Activated T-helper 17 cell treated with anti-CD3 and anti-CD28 coated beads, Interleukin-2, amount 50 U/mL, for 72 hours (primary cell): Measurements from ENCODE around the gene CTPS2. TPM values are rescaled to one million over a fixed set of nuclear protein-coding genes. Genes with fewer than 3 reads are reported as not detected.

Experiments
- ATAC-seq: fragments of 150-1000 bp; cut with Tn5 transposase; replicated peaks from 2 replicates; pipeline ENCODE4 v1.10.0; 2021; ENCODE audit warnings: mild to moderate bottlenecking, moderate library complexity
- H3K27ac Mint-ChIP-seq: one replicate; pipeline ENCODE4 v1.8.0; 2022; ENCODE audit warnings: mixed read lengths
- H3K27me3 Mint-ChIP-seq: one replicate; pipeline ENCODE4 v1.8.0; 2022; ENCODE audit warnings: mixed read lengths
- H3K36me3 Mint-ChIP-seq: one replicate; pipeline ENCODE4 v1.8.0; 2022; ENCODE audit warnings: low read depth, mild to moderate bottlenecking, mixed read lengths
- H3K4me1 Mint-ChIP-seq: one replicate; pipeline ENCODE4 v1.8.0; 2022; ENCODE audit warnings: mixed read lengths
- H3K4me3 Mint-ChIP-seq: one replicate; pipeline ENCODE4 v1.8.0; 2022; ENCODE audit warnings: mild to moderate bottlenecking, mixed read lengths
- H3K9me3 Mint-ChIP-seq: one replicate; pipeline ENCODE4 v1.8.0; 2022; ENCODE audit warnings: mixed read lengths
- total RNA-seq, 2 donors: library from RNA; stranded (reverse); gene quantifications; one replicate each; pipeline ENCODE4 v1.2.3, GENCODE V29; 2022

The CTPS2 gene
- total RNA-seq, 2 donors from 2014 or later: 2.0 to 3.3 TPM

- no peak overlapping the region for H3K4me3 Mint-ChIP-seq
- no peak overlapping the region for H3K27ac Mint-ChIP-seq
- H3K27me3 Mint-ChIP-seq: no peaks in the 10 kb centered on the region
- H3K36me3 Mint-ChIP-seq: no peaks in the 10 kb centered on the region
- ATAC-seq: no peak
- H3K9me3 Mint-ChIP-seq: no peaks in the 10 kb centered on the region
- peaks cover 5% of the 10 kb centered on the region for H3K4me1 Mint-ChIP-seq
These were observed 154.0 kb downstream of the CTPS2 start for GRCh38 chrX:16558489-16558888.

DNA sequence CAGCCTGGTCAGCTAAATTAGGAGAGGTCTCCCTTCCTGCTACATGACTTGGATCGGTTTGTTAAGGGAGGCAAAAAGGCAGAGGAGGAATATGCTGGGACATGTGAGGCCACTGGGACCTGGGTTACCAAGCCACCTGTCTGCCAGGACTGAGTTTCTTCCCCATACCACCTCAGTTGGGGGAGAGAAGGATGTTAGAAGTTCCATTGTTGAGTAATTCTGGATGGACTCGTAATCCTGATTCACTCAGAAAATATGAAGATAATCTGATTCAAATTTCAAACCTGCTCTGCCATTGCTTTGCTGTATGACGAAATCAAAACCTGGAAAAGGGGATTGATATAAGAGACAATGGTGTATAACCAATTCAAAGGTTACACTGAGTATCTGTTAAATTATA is 159.9 kb downstream of the CTPS2 start:
- Mint-ChIP-seq H3K4me3 (no peak overlapping the region), H3K27ac (no peak overlapping the region), H3K4me1 (no peaks in the 10 kb centered on the region), H3K27me3 (no peaks in the 10 kb centered on the region), H3K9me3 (no peaks in the 10 kb centered on the region), H3K36me3 (no peaks in the 10 kb centered on the region)
- no peak for ATAC-seq

DNA sequence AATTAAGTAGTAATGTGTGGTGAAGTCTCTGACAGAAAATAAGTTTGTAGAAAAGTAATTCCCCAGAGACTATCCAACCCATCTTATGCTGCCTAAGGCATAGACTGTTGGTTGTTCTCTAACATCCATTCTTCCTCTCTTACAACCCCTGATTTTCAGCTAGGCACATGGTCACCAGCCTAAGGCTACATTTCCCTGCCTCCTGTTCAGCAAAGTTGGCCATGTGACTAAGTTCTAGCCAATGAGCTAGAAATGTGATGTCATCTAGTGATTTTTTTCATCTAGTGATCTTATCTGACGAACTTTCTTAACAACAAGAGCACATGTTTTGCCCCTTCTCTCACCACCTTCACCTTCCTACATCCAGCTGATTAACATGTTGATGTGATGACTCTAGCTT is 164.8 kb downstream of the CTPS2 start:
- no peaks in the 10 kb centered on the region for H3K9me3 Mint-ChIP-seq
- no peak overlapping the region for H3K27ac Mint-ChIP-seq
- H3K4me3 Mint-ChIP-seq: no peak overlapping the region
- no peaks in the 10 kb centered on the region for H3K4me1 Mint-ChIP-seq
- no peaks in the 10 kb centered on the region for H3K36me3 Mint-ChIP-seq
- H3K27me3 Mint-ChIP-seq: no peaks in the 10 kb centered on the region
- no peak for ATAC-seq

DNA sequence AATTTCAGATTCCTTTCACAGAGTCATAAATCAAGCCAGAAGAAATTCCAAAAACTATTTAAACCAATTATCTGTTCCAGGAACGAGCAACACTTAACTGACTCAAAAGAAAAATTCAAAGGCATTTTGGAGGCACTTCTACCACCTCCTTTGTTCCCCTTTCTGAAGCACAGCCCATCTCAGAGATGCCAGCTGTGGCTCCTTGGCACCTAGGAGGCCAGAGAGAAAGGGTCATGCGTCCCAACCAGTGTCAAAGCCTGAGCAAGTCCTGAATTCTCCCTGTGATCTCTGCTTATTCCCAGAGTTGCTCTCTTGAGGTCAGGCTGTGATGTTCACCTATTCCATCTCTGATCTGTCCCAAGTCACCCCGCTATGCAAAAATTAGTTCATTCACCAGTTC is 167.5 kb downstream of the CTPS2 start:
- Mint-ChIP-seq H3K36me3 (no peaks in the 10 kb centered on the region), H3K27ac (no peak overlapping the region), H3K27me3 (no peaks in the 10 kb centered on the region), H3K4me3 (no peak overlapping the region), H3K9me3 (no peaks in the 10 kb centered on the region), H3K4me1 (no peaks in the 10 kb centered on the region)
- no peak for ATAC-seq

Other genes with a start within 250 kb of the CTPS2 start
- gene S100G, start 62.5 kb downstream of the CTPS2 start, total RNA-seq: not detected
- gene SYAP1, start 6.9 kb upstream of the CTPS2 start, total RNA-seq: 10 to 100 TPM; 14.7 to 17.3 TPM
- 10 to 100 TPM; 10.0 to 15.7 TPM for gene TXLNG, start 73.8 kb upstream of the CTPS2 start, total RNA-seq
- gene RBBP7, start 157.7 kb upstream of the CTPS2 start, total RNA-seq: 100 to 1,000 TPM; 159 to 187 TPM
- gene REPS2, start 234.0 kb upstream of the CTPS2 start, total RNA-seq: under 1 TPM in 1 of 2 donors, not detected in 1; 0.26 TPM